Sigmoid colon (tissue), 7 donors: Measurements from ENCODE around the gene CCDC187. TPM values are rescaled to one million over a fixed set of nuclear protein-coding genes. Genes with fewer than 3 reads are reported as not detected.

Source experiments
- DNase-seq: peaks from one replicate; pipeline ENCODE4 v3.0.0-alpha.2; 2019
- H3K27ac ChIP-seq, 4 donors: fragments of 200-600 bp; sonication (generic); one replicate each; pipeline ENCODE4 v1.5.1; 2016 to 2019; ENCODE audit warnings: mild to moderate bottlenecking in 1 of 4
- H3K27me3 ChIP-seq, 3 donors: fragments of 200-600 bp; sonication (generic); one replicate each; pipeline ENCODE4 v1.5.1; 2019; ENCODE audit warnings: mild to moderate bottlenecking in 1 of 3
- H3K36me3 ChIP-seq, 4 donors: fragments of 200-600 bp; sonication (generic); one replicate each; pipeline ENCODE4 v1.5.1; 2016 to 2019
- H3K4me1 ChIP-seq, 4 donors: fragments of 200-600 bp; sonication (generic); one replicate each; pipeline ENCODE4 v1.5.1; 2017 to 2019
- H3K4me3 ChIP-seq, 4 donors: fragments of 200-600 bp; sonication (generic); one replicate each; pipeline ENCODE4 v1.5.1; 2017 to 2019; ENCODE audit warnings: mild to moderate bottlenecking in 2 of 4, moderate library complexity in 1 of 4
- H3K9me3 ChIP-seq, 4 donors: fragments of 200-600 bp in 3 of 4; sonication (generic) in 3 of 4; one replicate each; pipeline versions ENCODE4 v1.5.1 to v1.6.1; 2013 to 2019
- CTCF ChIP-seq, 4 experiments: fragments of 450-650 bp in 3 of 4; fragments of 200-600 bp in 1 of 4; IDR thresholded peaks; one replicate each; pipeline ENCODE4 v1.5.1; 2016 to 2019; ENCODE audit warnings: antibody characterized with exemption in 4 of 4, mild to moderate bottlenecking in 3 of 4, moderate library complexity in 2 of 4
- EP300 ChIP-seq, 4 donors: sonication (generic); formaldehyde crosslinking; IDR thresholded peaks; one replicate each; pipeline ENCODE4 v1.6.1; 2017; ENCODE audit warnings: antibody characterized with exemption in 4 of 4
- POLR2A ChIP-seq, 2 donors: fragments of 450-650 bp; IDR thresholded peaks; one replicate each; pipeline ENCODE4 v1.6.1; 2016; ENCODE audit warnings: antibody characterized with exemption in 2 of 2, mild to moderate bottlenecking in 2 of 2, moderate library complexity in 2 of 2
- POLR2AphosphoS5 ChIP-seq, 4 donors: sonication (generic); formaldehyde crosslinking; IDR thresholded peaks; one replicate each; pipeline ENCODE4 v1.6.1; 2017; ENCODE audit warnings: antibody characterized with exemption in 4 of 4
- WGBS, 2 donors: extraction: QIAGEN DNeasy Blood & Tissue Kit; methylation state at CpG; one replicate each; pipeline ENCODE4 v1.1.7; 2013; 5-methylcytosine and 5-hydroxymethylcytosine counted together
- intact Hi-C: fragments of 100-400 bp; cut with DNase I; formaldehyde crosslinking; loops from one replicate; pipeline ENCODE4 v1.15.1; 2023
- polyA plus RNA-seq, 3 donors: library from polyadenylated mRNA; stranded (reverse); fragments of 200-250 nt; gene quantifications; one replicate each; pipeline ENCODE4 v1.2.3, GENCODE V29; 2013
- total RNA-seq, 4 donors: library from RNA; depleted of rRNA; stranded (reverse); fragments of >200 nt; gene quantifications; one replicate each; pipeline ENCODE4 v1.1.0, GENCODE V29; 2016
- donor health status: healthy with polysubstance abuse.
- donor health status: Bipolar disorder and iron deficiency.
- donor health status: healthy.

The CCDC187 gene
- total and polyA plus RNA-seq, 7 donors: 0.32 TPM; not detected in 6

GRCh38 chr9:136218271-136218670 lies 85.6 kb downstream of the CCDC187 start:
- no peak for TF ChIP-seq EP300 (IDR thresholded peaks at IDR 0.05)
- no peak for TF ChIP-seq POLR2A (IDR thresholded peaks at IDR 0.05)
- TF ChIP-seq CTCF (IDR thresholded peaks at IDR 0.05): no peak
- TF ChIP-seq POLR2AphosphoS5 (IDR thresholded peaks at IDR 0.05): no peak
- H3K4me1 ChIP-seq: no peaks in the 10 kb centered on the region
- H3K27ac ChIP-seq: no peak overlapping the region
- DNase-seq: no peak
- H3K4me3 ChIP-seq: no peak overlapping the region
- peaks cover 14 to 74% (median 38%) of the 10 kb centered on the region in 4 donors for H3K36me3 ChIP-seq
- intact Hi-C loops: no loop called here
- WGBS, 2 donors: 97% methylated on average over 16 of the region's 16 CpGs
- H3K27me3 ChIP-seq: no peaks in the 10 kb centered on the region
- no peaks in the 10 kb centered on the region for H3K9me3 ChIP-seq

DNA sequence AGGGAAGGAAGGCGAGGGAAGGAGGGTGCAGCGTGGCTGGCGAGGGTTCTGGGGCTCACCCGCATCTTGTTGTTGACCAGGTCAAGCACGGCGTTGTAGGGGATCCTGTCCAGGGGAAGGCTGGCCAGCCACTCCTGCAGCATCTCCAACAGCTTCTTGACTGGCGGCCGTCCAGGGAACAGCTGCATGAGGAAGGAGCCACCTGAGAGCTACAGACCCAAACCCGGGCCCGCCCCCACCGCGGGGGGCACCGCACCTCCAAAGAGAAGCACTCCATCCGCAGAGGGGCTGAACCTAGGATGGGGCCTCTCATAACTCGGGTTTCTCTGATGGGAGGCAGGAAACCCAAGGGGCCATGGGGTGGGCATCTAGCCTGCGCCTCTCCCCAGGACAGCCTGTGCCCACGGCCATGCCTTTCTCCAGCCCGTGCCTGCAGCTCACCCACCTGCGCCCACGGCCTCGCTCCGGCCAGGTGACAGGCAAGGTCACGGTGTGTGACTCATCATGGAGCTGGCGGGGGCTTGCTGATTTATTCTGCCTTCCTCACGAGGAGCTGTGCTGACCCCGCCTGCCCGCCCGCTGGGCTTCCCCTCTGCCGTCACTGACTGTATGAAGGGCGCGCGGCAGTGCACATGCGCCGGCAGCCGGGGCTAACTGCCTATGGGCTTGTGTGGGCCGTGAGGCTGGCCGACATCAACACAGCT lies 87.2 kb downstream of the CCDC187 start:
- no peaks in the 10 kb centered on the region for H3K27me3 ChIP-seq
- no peaks in the 10 kb centered on the region for H3K9me3 ChIP-seq
- TF ChIP-seq EP300 (IDR thresholded peaks at IDR 0.05): no peak
- TF ChIP-seq CTCF (IDR thresholded peaks at IDR 0.05): no peak
- TF ChIP-seq POLR2A (IDR thresholded peaks at IDR 0.05): no peak
- TF ChIP-seq POLR2AphosphoS5 (IDR thresholded peaks at IDR 0.05): no peak
- WGBS, 2 donors: 94 to 95% methylated on average over 37 of the region's 37 CpGs
- H3K4me3 ChIP-seq: no peak overlapping the region
- peaks cover 14 to 74% (median 31%) of the 10 kb centered on the region in 4 donors for H3K36me3 ChIP-seq
- no peaks in the 10 kb centered on the region for H3K4me1 ChIP-seq
- intact Hi-C loops: no loop called here
- no peak for DNase-seq
- no peak overlapping the region for H3K27ac ChIP-seq

GRCh38 chr9:136213733-136214132 lies 90.2 kb downstream of the CCDC187 start:
- no peak for DNase-seq
- H3K27me3 ChIP-seq: no peaks in the 10 kb centered on the region
- H3K27ac ChIP-seq: no peak overlapping the region
- no peak overlapping the region for H3K4me3 ChIP-seq
- intact Hi-C loops: no loop called here
- peaks cover 14 to 78% (median 36%) of the 10 kb centered on the region in 4 donors for H3K36me3 ChIP-seq
- TF ChIP-seq POLR2A (IDR thresholded peaks at IDR 0.05) (no peak), CTCF (IDR thresholded peaks at IDR 0.05) (no peak), EP300 (IDR thresholded peaks at IDR 0.05) (no peak), POLR2AphosphoS5 (IDR thresholded peaks at IDR 0.05) (no peak)
- H3K4me1 ChIP-seq: no peaks in the 10 kb centered on the region
- H3K9me3 ChIP-seq: no peaks in the 10 kb centered on the region
- WGBS, 2 donors: 92 to 97% methylated on average over 9 of the region's 9 CpGs

- no peak overlapping the region for H3K4me3 ChIP-seq
- 92 to 94% methylated on average over 28 of the region's 28 CpGs for WGBS, 2 donors
- H3K9me3 ChIP-seq: no peaks in the 10 kb centered on the region
- DNase-seq: no peak
- intact Hi-C loops: no loop called here
- peaks cover 14 to 71% (median 28%) of the 10 kb centered on the region in 4 donors for H3K36me3 ChIP-seq
- no peak overlapping the region for H3K27ac ChIP-seq
- H3K4me1 ChIP-seq: no peaks in the 10 kb centered on the region
- no peak for TF ChIP-seq POLR2A (IDR thresholded peaks at IDR 0.05)
- no peak for TF ChIP-seq CTCF (IDR thresholded peaks at IDR 0.05)
- no peak for TF ChIP-seq POLR2AphosphoS5 (IDR thresholded peaks at IDR 0.05)
- no peak for TF ChIP-seq EP300 (IDR thresholded peaks at IDR 0.05)
- H3K27me3 ChIP-seq: no peaks in the 10 kb centered on the region
These were observed 91.4 kb downstream of the CCDC187 start for GRCh38 chr9:136212345-136212950.
